Fibroblast of the aortic adventitia (primary cell): Measurements from ENCODE around the gene PYDC1. TPM values are rescaled to one million over a fixed set of nuclear protein-coding genes. Genes with fewer than 3 reads are reported as not detected.
A peak's percentile ranks its signal among the peaks of the same experiment; 100 is the strongest.

ENCODE experiments used
- DNase-seq: peaks from one replicate; pipeline ENCODE4 v3.0.0-alpha.2; 2010; ENCODE audit warnings: low read depth
- H3K4me3 ChIP-seq: 2 replicates; pipeline ENCODE4 v1.5.1; 2011; ENCODE audit warnings: low read depth, mild to moderate bottlenecking, control low read depth, low read length, moderate library complexity
- total RNA-seq: library from RNA; depleted of rRNA; stranded (reverse); fragments of >200 nt; gene quantifications from 2 replicates; pipeline ENCODE4 v1.2.3, GENCODE V29; 2012; ENCODE audit warnings: low replicate concordance
- TF ChIP-seq, protein P1 (sequence below): IDR thresholded peaks from 2 replicates; pipeline ENCODE4 v1.5.1; 2011; ENCODE audit warnings: mild to moderate bottlenecking, low read length, control low read depth, inconsistent platforms; ENCODE audit not compliant: insufficient read depth

Gene PYDC1
- total RNA-seq, 1 donor, result not detected

DNA sequence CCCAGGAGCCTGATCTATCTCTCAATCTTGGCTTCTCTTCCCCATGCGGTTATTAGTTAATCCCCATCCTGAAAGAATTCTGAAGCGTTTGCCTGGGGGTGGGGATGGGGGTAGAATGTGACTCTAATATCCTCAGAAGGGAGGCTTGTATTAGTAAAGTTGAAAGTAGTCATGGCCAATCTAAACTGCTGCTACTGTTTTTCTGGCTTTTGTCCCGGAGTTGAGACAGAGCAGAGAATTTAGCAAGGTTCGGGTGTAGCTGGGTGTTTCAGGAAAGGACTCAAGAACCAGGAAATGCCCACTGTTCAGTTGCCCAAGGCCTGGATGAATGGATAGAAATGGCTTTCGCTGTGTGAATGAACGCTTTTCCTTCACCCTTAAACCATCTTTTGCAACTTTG lies 25.3 kb upstream of the PYDC1 start:
- TF ChIP-seq, protein P1, sequence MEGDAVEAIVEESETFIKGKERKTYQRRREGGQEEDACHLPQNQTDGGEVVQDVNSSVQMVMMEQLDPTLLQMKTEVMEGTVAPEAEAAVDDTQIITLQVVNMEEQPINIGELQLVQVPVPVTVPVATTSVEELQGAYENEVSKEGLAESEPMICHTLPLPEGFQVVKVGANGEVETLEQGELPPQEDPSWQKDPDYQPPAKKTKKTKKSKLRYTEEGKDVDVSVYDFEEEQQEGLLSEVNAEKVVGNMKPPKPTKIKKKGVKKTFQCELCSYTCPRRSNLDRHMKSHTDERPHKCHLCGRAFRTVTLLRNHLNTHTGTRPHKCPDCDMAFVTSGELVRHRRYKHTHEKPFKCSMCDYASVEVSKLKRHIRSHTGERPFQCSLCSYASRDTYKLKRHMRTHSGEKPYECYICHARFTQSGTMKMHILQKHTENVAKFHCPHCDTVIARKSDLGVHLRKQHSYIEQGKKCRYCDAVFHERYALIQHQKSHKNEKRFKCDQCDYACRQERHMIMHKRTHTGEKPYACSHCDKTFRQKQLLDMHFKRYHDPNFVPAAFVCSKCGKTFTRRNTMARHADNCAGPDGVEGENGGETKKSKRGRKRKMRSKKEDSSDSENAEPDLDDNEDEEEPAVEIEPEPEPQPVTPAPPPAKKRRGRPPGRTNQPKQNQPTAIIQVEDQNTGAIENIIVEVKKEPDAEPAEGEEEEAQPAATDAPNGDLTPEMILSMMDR, result no peak
- no peak overlapping the region for H3K4me3 ChIP-seq
- DNase-seq, result peak; percentile 28

DNA sequence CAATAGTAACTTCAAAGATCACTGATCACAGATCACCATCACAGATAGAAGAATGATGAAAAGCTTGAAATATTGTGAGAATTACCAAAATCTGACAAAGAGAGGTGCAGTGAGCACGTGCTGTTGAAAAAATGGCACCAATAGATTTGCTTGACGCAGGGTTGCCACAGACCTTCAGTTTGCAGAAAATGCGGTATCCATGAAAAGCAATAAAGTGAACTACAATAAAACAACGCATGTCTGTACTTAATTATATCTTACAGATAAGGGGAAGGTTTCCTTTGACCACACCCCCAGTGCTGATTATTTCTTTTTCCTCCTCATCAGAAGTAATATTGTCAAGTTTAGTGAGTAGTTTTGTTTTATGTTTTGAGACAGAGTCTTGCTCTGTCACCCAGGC lies 21.1 kb upstream of the PYDC1 start:
- H3K4me3 ChIP-seq, result no peak overlapping the region
- TF ChIP-seq, protein P1, result no peak
- DNase-seq, result no peak

DNA sequence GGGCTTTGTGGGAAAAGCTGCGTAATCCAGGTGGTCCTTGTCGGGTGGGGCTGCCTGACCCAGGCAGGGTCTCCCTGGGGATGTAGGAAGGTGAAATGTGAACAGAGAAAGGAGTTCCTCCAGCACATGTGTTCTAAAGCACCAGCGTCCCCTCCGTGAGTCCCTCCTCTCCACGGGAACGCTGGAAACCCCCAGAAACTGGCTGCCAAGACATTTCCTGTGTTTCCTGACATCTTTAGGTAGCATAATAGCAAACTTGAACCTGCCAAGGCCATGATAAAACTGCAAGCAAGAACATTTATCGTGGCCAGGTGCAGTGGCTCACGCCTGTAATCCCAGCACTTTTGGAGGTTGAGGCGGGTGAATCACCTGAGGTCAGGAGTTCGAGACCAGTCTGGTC lies 12.6 kb upstream of the PYDC1 start:
- no peak for DNase-seq
- H3K4me3 ChIP-seq, result no peak overlapping the region
- TF ChIP-seq, protein P1, result no peak

DNA sequence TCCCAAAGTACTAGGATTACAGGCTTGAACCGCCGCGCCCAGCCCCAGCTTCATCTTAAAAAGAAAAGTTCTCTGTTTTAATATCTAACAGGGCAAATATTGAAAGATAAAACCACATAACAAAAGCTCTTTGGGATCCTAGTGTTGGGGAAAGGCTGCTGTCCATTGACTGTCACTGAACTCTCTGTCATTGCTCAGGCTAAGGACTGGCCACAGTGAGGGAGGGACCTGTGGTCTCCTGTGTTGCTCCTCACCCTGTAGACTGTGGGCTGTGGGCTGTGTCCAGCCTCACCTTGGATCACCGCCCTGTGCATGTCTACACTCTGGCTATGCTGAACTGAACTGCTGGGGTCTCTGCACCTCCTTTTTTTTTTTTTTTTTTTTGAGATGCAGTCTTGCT lies 11.3 kb upstream of the PYDC1 start:
- TF ChIP-seq, protein P1, result no peak
- DNase-seq, result no peak
- H3K4me3 ChIP-seq, result no peak overlapping the region

DNA sequence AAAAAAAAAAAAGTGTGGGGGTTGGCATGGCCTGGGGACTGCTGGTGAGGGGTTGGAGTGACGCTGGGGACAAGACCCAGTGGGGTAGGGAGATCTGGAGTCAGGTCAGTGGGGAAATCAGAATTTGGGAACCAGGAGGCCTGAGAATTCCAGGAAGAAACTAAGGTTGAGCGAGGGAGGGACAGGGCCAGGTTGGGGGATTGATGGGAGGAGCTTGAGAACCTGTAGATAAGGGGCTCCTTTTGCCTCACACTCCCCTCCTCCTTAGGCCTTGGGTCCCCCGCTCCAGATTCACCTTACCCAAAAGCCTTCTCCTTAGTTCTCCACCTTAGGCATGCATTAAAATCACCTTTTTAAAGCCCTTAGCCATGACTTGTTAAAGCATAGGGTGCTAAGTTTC lies 8.3 kb upstream of the PYDC1 start:
- TF ChIP-seq, protein P1, result no peak
- DNase-seq, result no peak
- H3K4me3 ChIP-seq, result no peak overlapping the region

DNA sequence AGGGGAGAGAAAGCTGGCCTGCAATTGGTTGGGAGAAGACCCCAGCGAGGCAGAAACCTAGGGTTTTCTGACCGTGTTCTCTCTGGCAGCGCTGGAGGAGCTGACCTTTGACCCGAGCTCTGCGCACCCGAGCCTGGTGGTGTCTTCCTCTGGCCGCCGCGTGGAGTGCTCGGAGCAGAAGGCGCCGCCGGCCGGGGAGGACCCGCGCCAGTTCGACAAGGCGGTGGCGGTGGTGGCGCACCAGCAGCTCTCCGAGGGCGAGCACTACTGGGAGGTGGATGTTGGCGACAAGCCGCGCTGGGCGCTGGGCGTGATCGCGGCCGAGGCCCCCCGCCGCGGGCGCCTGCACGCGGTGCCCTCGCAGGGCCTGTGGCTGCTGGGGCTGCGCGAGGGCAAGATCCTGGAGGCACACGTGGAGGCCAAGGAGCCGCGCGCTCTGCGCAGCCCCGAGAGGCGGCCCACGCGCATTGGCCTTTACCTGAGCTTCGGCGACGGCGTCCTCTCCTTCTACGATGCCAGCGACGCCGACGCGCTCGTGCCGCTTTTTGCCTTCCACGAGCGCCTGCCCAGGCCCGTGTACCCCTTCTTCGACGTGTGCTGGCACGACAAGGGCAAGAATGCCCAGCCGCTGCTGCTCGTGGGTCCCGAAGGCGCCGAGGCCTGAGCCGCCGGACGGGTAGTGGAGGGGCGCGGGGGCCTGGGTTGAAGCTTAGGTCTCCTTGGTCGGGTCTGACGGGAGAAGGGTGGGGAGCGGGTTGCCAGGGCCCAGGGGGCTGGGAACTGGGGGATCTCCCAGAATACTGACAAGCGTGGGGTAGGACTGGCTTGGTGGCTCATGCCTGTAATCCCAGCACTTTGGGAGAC lies 7.4 kb upstream of the PYDC1 start:
- TF ChIP-seq, protein P1, result no peak
- no peak for DNase-seq
- no peak overlapping the region for H3K4me3 ChIP-seq

DNA sequence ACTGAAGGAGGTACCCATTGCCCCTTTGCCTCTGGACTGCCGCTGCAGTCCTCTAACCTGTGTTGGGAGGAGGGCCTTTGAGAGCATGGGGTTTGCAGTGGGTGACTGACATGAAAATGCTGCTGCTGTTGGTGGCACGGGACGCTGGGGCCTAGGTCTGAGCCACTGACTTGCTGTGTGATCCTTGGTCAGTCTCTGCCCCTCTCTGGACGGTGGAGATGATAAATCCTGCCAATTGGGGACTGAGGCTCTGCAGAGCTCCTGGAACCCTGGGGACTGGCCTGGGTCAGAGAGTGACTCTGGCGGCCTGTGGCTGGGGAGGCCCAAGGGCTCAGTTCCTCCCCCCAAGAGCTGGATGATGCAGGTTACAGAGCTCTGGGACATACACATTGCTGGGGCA lies 6.1 kb upstream of the PYDC1 start:
- TF ChIP-seq, protein P1, result no peak
- H3K4me3 ChIP-seq, result no peak overlapping the region
- no peak for DNase-seq
